HEK293 (cell line): ENCODE results near the gene ARHGEF2.

ENCODE experiments used
- CTCF ChIA-PET: fragments of 350-600 bp; formaldehyde crosslinking; extraction: SDS; loops from one replicate; lab custom pipeline; 2021; ENCODE audit warnings: antibody characterized with exemption; lab: Yijun Ruan, JAX
- POLR2A ChIA-PET: fragments of 300-600 bp; formaldehyde crosslinking; extraction: SDS; loops from one replicate; lab custom pipeline; 2020; ENCODE audit warnings: antibody characterized with exemption, inconsistent platforms; lab: Yijun Ruan, JAX
- H3K27ac ChIP-seq: fragments of 200-500 bp; sonication (Bioruptor generic); 2 replicates; pipeline ENCODE4 v1.5.1; 2014; ENCODE audit warnings: low read depth, low read length, control low read depth, inconsistent platforms; ENCODE audit errors: extremely low read depth
- H3K36me3 ChIP-seq, 2 experiments: fragments of 200-500 bp in 1 of 2; sonication (Bioruptor generic) in 1 of 2; 1 replicate in 1 of 2; 2 replicates in 1 of 2; pipeline ENCODE4 v1.5.1; 2014 to 2017; ENCODE audit warnings: inconsistent platforms in 2 of 2, low read length in 2 of 2; ENCODE audit not compliant: control insufficient read depth in 2 of 2, insufficient read depth in 1 of 2
- H3K4me1 ChIP-seq: fragments of 200-500 bp; sonication (Bioruptor generic); 2 replicates; pipeline ENCODE4 v1.5.1; 2014; ENCODE audit warnings: mild to moderate bottlenecking, low read length, inconsistent platforms; ENCODE audit not compliant: control insufficient read depth, insufficient read depth
- H3K4me3 ChIP-seq: 2 replicates; pipeline ENCODE4 v1.5.1; 2011; ENCODE audit warnings: low read depth, mild to moderate bottlenecking, control low read depth, low read length, moderate library complexity
- H3K9me3 ChIP-seq: fragments of 200-500 bp; sonication (Bioruptor generic); 2 replicates; pipeline ENCODE4 v1.5.1; 2014; ENCODE audit warnings: low read depth, low read length, inconsistent platforms; ENCODE audit not compliant: control insufficient read depth, insufficient read depth
- KLF1 ChIP-seq: fragments of 450-650 bp; formaldehyde crosslinking; IDR thresholded peaks from 2 replicates; pipeline ENCODE4 v1.5.1; 2016; ENCODE audit warnings: missing biosample characterization, missing genetic modification characterization
- KLF9 ChIP-seq: fragments of 450-650 bp; formaldehyde crosslinking; IDR thresholded peaks from 2 replicates; pipeline ENCODE4 v1.5.1; 2016; ENCODE audit warnings: missing biosample characterization, missing genetic modification characterization, low read depth
- PRDM10 ChIP-seq: fragments of 450-650 bp; formaldehyde crosslinking; IDR thresholded peaks from 2 replicates; pipeline ENCODE4 v1.5.1; 2016; ENCODE audit warnings: missing biosample characterization, missing genetic modification characterization
- YY2 ChIP-seq: fragments of 450-650 bp; formaldehyde crosslinking; IDR thresholded peaks from 2 replicates; pipeline ENCODE4 v1.5.1; 2016; ENCODE audit warnings: missing biosample characterization, missing genetic modification characterization
- ZBTB17 ChIP-seq: fragments of 450-650 bp; formaldehyde crosslinking; IDR thresholded peaks from 2 replicates; pipeline ENCODE4 v1.5.1; 2016; ENCODE audit warnings: missing biosample characterization, missing genetic modification characterization
- ZFP41 ChIP-seq: fragments of 450-650 bp; formaldehyde crosslinking; IDR thresholded peaks from 2 replicates; pipeline ENCODE4 v1.5.1; 2016; ENCODE audit warnings: missing biosample characterization, missing genetic modification characterization, borderline replicate concordance
- ZNF146 ChIP-seq: fragments of 450-650 bp; formaldehyde crosslinking; IDR thresholded peaks from 2 replicates; pipeline ENCODE4 v1.5.1; 2016; ENCODE audit warnings: missing biosample characterization, missing genetic modification characterization
- ZNF184 ChIP-seq: fragments of 450-650 bp; IDR thresholded peaks from 2 replicates; pipeline ENCODE4 v1.5.1; 2018; ENCODE audit warnings: missing biosample characterization, mild to moderate bottlenecking, missing genetic modification characterization
- ZNF292 ChIP-seq: fragments of 450-650 bp; formaldehyde crosslinking; IDR thresholded peaks from 2 replicates; pipeline ENCODE4 v1.5.1; 2016; ENCODE audit warnings: low read depth, missing biosample characterization, missing genetic modification characterization, borderline replicate concordance
- ZNF624 ChIP-seq: fragments of 450-650 bp; formaldehyde crosslinking; IDR thresholded peaks from 2 replicates; pipeline ENCODE4 v1.5.1; 2017; ENCODE audit warnings: missing biosample characterization, missing genetic modification characterization
- ZNF707 ChIP-seq: fragments of 450-650 bp; formaldehyde crosslinking; IDR thresholded peaks from 2 replicates; pipeline ENCODE4 v1.5.1; 2016; ENCODE audit warnings: missing biosample characterization, missing genetic modification characterization
- ZNF777 ChIP-seq: fragments of 450-650 bp; formaldehyde crosslinking; IDR thresholded peaks from 2 replicates; pipeline ENCODE4 v1.5.1; 2017; ENCODE audit warnings: missing biosample characterization, missing genetic modification characterization, borderline replicate concordance
- ZSCAN23 ChIP-seq: fragments of 450-650 bp; formaldehyde crosslinking; IDR thresholded peaks from 2 replicates; pipeline ENCODE4 v1.5.1; 2016; ENCODE audit warnings: missing biosample characterization, missing genetic modification characterization
- ZSCAN30 ChIP-seq: fragments of 450-650 bp; IDR thresholded peaks from 2 replicates; pipeline ENCODE4 v1.5.1; 2018; ENCODE audit warnings: missing biosample characterization, mild to moderate bottlenecking, missing genetic modification characterization, moderate library complexity
- TF ChIP-seq, protein P1 (sequence below): fragments of 450-650 bp; formaldehyde crosslinking; IDR thresholded peaks from 2 replicates; pipeline ENCODE4 v1.5.1; 2016; ENCODE audit warnings: missing biosample characterization, missing genetic modification characterization
- TF ChIP-seq, protein P2 (sequence below): fragments of 450-650 bp; formaldehyde crosslinking; IDR thresholded peaks from 2 replicates; pipeline ENCODE4 v1.5.1; 2016; ENCODE audit warnings: missing biosample characterization, missing genetic modification characterization, borderline replicate concordance
- TF ChIP-seq, protein P3 (sequence below): fragments of 450-650 bp; formaldehyde crosslinking; IDR thresholded peaks from 2 replicates; pipeline ENCODE4 v1.5.1; 2016; ENCODE audit warnings: missing biosample characterization, missing genetic modification characterization
- TF ChIP-seq, protein P4 (sequence below): fragments of 450-650 bp; formaldehyde crosslinking; IDR thresholded peaks from 2 replicates; pipeline ENCODE4 v1.5.1; 2017; ENCODE audit warnings: missing biosample characterization, missing genetic modification characterization

ARHGEF2 gene

DNA sequence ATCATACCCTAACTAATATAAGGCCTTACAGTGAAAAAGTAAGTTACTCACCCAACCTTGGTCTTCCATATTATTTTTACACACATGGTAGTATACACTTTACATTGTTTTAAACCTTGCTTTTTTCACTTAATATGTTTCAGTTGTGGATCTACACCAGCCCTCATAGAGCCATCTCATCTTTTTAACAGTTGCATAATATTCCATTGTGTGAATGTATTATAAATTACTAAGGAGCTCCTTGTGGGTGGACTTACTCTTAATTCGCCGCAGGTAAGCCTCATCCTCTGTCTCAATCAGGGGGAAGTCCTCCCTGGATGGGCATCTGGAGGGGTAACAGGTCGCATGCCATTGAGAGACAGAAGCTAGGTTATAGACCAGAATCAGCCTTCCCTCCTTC is 23.7 kb downstream of the ARHGEF2 start:
- Histone ChIP-seq H3K4me3 (no peak overlapping the region), H3K4me1 (no peaks in the 10 kb centered on the region), H3K36me3 (peaks cover 70 to 89% of the 10 kb centered on the region in 2 experiments), H3K9me3 (no peaks in the 10 kb centered on the region), H3K27ac (no peak overlapping the region)
- POLR2A ChIA-PET: no interaction called here
- CTCF ChIA-PET: interaction anchor here (0.6 to 4.2 kb wide), 4 partner anchors 11 to 47 kb away, joined by 3 to 17 read pairs (median 3); no protein-coding TSS in a partner anchor
- peak; percentile 94 for TF ChIP-seq ZNF146 (tag by site-specific recombination)
- TF ChIP-seq ZSCAN23 (tag by site-specific recombination): no peak
- TF ChIP-seq ZBTB17 (tag by site-specific recombination): no peak
- TF ChIP-seq, protein P1, sequence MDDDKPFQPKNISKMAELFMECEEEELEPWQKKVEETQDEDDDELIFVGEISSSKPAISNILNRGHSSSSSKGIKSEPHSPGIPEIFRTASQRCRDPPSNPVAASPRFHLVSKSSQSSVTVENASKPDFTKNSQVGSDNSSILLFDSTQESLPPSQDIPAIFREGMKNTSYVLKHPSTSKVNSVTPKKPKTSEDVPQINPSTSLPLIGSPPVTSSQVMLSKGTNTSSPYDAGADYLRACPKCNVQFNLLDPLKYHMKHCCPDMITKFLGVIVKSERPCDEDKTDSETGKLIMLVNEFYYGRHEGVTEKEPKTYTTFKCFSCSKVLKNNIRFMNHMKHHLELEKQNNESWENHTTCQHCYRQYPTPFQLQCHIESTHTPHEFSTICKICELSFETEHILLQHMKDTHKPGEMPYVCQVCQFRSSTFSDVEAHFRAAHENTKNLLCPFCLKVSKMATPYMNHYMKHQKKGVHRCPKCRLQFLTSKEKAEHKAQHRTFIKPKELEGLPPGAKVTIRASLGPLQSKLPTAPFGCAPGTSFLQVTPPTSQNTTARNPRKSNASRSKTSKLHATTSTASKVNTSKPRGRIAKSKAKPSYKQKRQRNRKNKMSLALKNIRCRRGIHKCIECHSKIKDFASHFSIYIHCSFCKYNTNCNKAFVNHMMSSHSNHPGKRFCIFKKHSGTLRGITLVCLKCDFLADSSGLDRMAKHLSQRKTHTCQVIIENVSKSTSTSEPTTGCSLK: no peak
- TF ChIP-seq YY2: no peak
- no peak for TF ChIP-seq ZNF292

DNA sequence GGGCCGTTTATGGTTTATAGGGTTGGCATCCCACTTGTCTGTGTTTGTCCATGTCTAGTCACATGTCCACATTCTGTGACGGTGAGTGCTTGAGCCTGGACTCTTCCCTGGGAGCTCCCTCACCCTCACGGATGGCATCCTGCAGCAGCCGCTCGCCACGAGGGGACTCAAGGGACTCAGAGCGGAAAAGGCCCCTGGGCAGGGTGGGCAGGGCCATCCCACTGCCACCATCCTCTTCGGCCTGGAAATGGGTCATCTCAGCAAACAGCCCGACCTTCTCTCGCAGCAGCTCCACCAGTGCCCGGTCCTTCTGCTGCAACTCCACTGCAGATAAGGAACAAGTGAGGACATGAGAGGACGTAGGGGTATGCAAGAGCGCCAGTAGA is 25.8 kb downstream of the ARHGEF2 start:
- no peak overlapping the region for H3K27ac ChIP-seq
- no peaks in the 10 kb centered on the region for H3K4me1 ChIP-seq
- POLR2A ChIA-PET: no interaction called here
- peaks cover 71 to 88% of the 10 kb centered on the region in 2 experiments for H3K36me3 ChIP-seq
- TF ChIP-seq, protein P2, sequence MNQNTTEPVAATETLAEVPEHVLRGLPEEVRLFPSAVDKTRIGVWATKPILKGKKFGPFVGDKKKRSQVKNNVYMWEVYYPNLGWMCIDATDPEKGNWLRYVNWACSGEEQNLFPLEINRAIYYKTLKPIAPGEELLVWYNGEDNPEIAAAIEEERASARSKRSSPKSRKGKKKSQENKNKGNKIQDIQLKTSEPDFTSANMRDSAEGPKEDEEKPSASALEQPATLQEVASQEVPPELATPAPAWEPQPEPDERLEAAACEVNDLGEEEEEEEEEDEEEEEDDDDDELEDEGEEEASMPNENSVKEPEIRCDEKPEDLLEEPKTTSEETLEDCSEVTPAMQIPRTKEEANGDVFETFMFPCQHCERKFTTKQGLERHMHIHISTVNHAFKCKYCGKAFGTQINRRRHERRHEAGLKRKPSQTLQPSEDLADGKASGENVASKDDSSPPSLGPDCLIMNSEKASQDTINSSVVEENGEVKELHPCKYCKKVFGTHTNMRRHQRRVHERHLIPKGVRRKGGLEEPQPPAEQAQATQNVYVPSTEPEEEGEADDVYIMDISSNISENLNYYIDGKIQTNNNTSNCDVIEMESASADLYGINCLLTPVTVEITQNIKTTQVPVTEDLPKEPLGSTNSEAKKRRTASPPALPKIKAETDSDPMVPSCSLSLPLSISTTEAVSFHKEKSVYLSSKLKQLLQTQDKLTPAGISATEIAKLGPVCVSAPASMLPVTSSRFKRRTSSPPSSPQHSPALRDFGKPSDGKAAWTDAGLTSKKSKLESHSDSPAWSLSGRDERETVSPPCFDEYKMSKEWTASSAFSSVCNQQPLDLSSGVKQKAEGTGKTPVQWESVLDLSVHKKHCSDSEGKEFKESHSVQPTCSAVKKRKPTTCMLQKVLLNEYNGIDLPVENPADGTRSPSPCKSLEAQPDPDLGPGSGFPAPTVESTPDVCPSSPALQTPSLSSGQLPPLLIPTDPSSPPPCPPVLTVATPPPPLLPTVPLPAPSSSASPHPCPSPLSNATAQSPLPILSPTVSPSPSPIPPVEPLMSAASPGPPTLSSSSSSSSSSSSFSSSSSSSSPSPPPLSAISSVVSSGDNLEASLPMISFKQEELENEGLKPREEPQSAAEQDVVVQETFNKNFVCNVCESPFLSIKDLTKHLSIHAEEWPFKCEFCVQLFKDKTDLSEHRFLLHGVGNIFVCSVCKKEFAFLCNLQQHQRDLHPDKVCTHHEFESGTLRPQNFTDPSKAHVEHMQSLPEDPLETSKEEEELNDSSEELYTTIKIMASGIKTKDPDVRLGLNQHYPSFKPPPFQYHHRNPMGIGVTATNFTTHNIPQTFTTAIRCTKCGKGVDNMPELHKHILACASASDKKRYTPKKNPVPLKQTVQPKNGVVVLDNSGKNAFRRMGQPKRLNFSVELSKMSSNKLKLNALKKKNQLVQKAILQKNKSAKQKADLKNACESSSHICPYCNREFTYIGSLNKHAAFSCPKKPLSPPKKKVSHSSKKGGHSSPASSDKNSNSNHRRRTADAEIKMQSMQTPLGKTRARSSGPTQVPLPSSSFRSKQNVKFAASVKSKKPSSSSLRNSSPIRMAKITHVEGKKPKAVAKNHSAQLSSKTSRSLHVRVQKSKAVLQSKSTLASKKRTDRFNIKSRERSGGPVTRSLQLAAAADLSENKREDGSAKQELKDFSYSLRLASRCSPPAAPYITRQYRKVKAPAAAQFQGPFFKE (tag by site-specific recombination): no peak
- no peak for TF ChIP-seq ZNF707 (tag by site-specific recombination)
- TF ChIP-seq ZSCAN30 (tag by site-specific recombination): no peak
- no peak for TF ChIP-seq ZNF184 (tag by site-specific recombination)
- TF ChIP-seq, protein P3, sequence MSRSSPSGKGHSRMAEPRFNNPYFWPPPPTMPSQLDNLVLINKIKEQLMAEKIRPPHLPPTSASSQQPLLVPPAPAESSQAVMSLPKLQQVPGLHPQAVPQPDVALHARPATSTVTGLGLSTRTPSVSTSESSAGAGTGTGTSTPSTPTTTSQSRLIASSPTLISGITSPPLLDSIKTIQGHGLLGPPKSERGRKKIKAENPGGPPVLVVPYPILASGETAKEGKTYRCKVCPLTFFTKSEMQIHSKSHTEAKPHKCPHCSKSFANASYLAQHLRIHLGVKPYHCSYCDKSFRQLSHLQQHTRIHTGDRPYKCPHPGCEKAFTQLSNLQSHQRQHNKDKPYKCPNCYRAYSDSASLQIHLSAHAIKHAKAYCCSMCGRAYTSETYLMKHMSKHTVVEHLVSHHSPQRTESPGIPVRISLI (tag by site-specific recombination): no peak
- TF ChIP-seq KLF9 (tag by site-specific recombination): no peak
- no peak for TF ChIP-seq KLF1 (tag by site-specific recombination)
- TF ChIP-seq ZNF777 (tag by site-specific recombination): no peak
- no peak for TF ChIP-seq ZFP41 (tag by site-specific recombination)
- TF ChIP-seq, protein P4, sequence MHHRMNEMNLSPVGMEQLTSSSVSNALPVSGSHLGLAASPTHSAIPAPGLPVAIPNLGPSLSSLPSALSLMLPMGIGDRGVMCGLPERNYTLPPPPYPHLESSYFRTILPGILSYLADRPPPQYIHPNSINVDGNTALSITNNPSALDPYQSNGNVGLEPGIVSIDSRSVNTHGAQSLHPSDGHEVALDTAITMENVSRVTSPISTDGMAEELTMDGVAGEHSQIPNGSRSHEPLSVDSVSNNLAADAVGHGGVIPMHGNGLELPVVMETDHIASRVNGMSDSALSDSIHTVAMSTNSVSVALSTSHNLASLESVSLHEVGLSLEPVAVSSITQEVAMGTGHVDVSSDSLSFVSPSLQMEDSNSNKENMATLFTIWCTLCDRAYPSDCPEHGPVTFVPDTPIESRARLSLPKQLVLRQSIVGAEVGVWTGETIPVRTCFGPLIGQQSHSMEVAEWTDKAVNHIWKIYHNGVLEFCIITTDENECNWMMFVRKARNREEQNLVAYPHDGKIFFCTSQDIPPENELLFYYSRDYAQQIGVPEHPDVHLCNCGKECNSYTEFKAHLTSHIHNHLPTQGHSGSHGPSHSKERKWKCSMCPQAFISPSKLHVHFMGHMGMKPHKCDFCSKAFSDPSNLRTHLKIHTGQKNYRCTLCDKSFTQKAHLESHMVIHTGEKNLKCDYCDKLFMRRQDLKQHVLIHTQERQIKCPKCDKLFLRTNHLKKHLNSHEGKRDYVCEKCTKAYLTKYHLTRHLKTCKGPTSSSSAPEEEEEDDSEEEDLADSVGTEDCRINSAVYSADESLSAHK (tag by site-specific recombination): no peak
- no peak for TF ChIP-seq PRDM10 (tag by site-specific recombination)
- no peak for TF ChIP-seq ZNF624 (tag by site-specific recombination)
- CTCF ChIA-PET: interaction anchor here (1.8 kb wide), 1 partner anchor 14 kb away, joined by 5 read pairs; no protein-coding TSS in a partner anchor
- no peak overlapping the region for H3K4me3 ChIP-seq
- H3K9me3 ChIP-seq: no peaks in the 10 kb centered on the region
